Hematopoietic multipotent progenitor cell (in vitro differentiated cells): ENCODE data around the gene BAZ2B. TPM values are rescaled to one million over a fixed set of nuclear protein-coding genes. Genes with fewer than 3 reads are reported as not detected.

Experiments
- DNase-seq, 3 donors: peaks; one replicate each; pipeline ENCODE4 v3.0.0-alpha.2; 2011 to 2015; ENCODE audit warnings: low read depth in 2 of 3, low spot score in 2 of 3
- total RNA-seq: library from RNA; depleted of rRNA; stranded (reverse); fragments of >200 nt; gene quantifications from one replicate; pipeline ENCODE4 v1.2.3, GENCODE V29; 2012

Gene BAZ2B
- total RNA-seq, 1 donor = 72.7 TPM

GRCh38 chr2:159617646-159618045, 1.3 kb upstream of the BAZ2B start:
- no peak for DNase-seq

DNA sequence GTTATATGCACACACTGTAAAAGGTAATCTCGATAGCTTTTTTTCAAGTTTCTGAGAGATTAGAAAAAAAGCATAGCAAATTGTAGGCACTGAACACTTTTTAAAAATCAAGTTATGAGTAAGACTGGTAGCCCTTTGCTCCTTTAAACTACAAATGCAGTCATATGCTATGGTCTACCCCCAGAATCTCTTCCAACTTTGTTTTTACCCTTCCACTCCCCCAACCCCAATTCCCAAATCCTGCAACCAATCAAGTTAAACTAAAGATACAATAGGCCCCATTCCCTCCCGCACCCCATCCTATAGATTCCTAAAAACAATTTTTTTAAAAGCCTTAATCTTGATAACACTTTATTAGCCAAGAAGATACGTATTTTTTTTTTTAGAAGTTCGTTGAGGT, 752 bp upstream of the BAZ2B start:
- DNase-seq = no peak

DNA sequence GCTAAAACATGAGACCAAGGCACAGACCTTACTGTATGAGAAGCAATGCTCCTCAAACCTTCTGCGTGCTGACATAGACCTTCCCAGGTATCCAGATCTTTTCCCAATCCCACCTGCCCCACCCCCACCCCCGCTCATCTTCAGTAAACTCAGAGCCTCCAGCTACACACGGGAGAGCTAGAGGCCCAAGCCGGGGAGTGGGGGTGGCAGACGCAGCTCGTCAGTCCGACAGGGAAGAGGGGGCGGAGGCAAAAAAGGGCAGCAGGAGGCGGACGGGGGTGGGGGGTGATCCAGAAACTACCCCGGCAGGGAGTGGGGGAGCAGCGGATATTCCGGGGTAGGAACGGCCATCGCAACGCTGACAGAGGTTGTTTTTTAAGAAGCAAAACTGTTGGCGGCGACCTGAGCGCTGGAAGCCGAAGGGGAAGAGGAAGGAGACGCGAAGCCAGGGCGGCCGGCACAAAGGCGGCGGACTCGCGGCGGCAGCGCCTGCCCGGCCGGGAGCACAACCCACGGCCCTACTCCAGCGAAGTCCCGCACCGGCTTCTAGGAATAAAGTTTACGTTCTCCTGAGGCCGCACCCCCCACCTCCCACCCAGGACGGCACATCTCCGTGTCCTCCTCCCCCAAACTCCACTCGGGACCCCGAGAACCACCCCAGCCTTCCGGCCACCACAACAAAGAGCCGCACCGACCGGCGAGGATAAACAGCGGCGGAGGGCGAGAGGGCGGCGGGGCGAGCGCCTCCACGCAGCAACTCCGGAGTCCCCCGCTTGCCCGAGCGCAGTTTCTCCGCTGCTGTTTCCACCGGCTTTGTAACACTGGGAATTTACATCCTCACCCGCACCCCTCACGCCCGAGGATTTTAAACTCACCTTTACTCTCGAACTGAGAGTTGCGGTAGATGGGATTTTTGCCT, 722 bp downstream of the BAZ2B start:
- peak in 2 of 3 donors; percentile 87 to 92 for DNase-seq

GRCh38 chr2:159614534-159615366, 1.6 kb downstream of the BAZ2B start:
- peak in 2 of 3 donors; percentile 81 to 82 for DNase-seq

- DNase-seq = peak in 1 of 3 donors; percentile 29
Measured at GRCh38 chr2:159613651-159614285, 2.6 kb downstream of the BAZ2B start.

DNA sequence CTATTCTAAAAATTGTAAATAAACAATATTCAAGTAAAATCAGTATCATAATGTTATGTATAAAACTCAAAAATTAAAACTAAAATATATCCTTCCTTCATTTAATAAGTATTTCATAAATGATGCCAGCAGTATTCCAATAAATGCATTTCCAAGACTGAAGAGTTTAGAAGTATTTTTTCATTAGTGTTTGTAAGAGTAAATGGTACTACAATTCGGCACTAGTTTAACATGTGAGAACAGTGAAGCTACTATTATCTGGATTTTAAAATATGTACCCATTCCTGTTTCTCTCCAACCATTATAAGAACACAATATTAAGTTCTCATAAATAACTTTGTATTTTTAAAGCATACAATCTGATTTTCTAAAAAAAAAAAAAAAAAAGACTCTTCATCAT, 3.3 kb downstream of the BAZ2B start:
- DNase-seq = no peak

DNA sequence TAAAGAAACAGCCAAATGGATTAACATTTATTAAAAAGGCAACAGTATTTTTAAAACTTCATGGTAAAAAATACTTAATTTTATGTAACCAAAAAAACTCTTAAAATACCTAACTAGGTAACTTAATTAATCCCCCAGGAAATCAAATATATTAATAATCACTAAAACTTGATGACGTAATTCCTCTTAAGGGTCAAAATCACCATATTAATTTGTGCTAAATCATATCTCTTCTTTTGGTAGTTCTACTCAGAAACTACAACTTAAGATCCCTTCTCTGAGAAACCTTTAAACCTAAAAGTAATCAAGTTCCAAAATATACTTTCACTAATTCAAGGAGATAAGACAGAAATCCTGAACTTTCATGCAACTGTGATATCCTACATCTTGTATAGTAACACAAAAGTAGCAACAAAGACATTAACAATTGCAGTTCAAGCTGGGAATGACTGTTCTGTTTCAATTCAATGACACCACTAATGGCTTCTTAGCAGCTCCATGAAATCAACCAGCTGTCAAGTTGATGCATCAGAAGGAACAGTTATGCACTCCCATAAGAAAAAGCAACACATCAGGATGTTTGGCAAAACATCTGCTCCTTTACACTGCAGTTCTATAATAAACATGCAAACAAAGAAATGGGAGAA, 4.0 kb downstream of the BAZ2B start:
- DNase-seq = no peak

DNA sequence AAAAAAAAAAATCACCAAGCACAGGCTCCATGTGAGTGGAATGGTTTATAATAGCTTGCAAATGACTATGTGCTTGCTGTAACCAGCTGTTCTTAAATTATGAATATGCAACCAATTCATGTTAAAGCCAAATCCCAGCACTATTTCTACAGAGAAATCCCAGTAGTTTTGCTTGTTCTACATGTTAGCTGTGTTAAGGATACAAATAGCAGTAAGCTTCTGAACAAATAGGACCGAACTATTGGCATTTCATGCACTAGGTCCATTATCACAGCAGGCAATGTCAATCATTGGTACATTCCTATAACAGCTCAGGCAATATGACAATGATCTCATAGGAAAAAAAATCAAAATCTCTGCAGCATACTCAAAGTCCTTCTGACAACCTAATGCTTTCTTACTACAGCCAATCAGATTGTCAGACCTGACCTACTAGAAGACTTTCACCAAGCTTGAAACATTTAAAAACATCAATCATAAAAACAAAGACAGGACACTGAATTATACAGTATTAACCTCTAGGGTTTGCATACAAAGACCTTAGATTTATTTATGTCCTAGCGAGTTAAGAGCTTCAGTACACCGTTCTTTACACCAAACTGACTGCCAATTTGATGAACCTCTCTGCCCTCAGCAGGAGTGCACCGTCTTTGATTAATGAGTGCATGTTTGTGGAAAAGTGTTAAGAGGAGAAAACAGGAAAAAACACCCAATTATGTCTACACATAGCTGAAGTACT, 6.4 kb downstream of the BAZ2B start:
- no peak for DNase-seq

DNA sequence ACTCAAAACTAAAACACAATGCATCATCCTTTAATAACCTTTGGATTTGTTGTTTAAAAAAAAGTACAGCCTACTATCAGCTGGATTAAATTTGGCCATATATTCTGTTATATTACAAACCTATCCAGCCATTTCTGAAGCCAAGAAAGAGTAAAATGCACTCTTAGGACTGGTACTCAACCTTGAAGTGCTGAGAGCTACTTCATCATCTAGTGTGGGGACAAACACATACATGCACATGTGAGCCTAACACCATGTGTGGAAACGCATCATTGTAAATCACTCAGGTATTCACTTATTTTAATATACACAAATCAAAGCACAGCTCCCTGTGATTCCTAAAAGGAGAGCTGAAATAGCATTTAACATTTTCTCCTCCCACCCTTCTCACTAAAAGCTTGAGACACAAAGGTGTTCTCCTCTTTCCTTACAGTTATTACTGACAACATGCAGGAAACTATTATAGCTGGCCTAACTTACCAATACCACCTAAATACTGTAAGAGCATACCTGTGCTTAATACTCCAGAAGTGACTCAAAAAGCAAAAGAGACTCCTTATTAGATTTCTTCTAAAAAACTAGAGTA, 7.5 kb downstream of the BAZ2B start:
- DNase-seq = no peak

GRCh38 chr2:159608108-159608507, 8.2 kb downstream of the BAZ2B start:
- no peak for DNase-seq

- no peak for DNase-seq
Measured at GRCh38 chr2:159606287-159606686, 10.1 kb downstream of the BAZ2B start.

DNA sequence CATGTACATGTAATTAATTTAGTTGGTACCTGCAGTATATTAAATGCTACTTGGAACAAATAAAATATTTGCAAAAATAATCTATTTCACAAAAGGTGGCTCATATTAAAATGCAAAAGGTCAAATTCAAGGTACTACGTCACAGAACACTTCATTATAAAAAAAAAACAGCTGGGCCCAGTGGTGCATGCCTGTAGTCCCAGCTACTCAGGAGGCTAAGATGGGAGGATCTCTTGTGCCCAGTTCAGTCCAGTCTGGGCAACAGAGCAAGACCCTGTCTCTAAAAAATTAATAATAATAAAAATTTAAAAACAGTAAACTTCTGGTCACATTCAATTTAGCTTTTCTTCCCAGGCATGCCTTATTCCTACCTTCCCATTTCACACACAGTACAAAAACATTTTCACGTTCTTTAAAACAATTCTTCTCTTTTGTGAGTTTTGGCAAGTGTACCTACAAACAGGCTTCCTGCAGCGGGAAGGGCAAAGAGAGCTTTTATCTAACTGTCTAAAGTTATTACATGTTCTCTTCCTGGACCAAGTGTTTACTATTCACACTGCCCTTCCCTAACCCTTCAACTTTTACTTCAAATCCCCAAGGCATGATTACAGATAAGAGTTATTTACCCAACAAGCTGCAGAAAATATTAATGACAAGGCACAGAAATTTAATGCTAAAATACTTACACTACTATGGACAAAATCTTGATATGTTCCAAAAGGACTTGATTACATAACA, 10.7 kb downstream of the BAZ2B start:
- DNase-seq = no peak

DNA sequence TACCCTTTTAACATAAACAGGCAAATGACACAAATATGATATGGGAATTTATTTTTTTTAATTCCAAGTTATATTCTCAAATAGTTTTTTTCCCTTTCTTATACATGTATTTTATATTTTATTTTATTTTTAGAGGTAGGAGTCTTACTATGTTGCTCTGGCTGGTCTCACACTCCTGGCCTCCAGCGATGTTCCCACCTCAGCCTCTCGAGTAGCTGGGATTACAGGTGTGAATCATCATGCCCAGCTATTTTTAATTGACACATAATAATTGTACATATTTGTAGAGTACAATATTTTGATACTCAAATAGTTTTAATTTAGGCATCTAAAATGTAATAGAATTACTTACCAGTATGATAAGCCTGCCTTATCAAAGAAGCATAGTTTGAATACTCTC, 12.2 kb downstream of the BAZ2B start:
- DNase-seq = no peak

DNA sequence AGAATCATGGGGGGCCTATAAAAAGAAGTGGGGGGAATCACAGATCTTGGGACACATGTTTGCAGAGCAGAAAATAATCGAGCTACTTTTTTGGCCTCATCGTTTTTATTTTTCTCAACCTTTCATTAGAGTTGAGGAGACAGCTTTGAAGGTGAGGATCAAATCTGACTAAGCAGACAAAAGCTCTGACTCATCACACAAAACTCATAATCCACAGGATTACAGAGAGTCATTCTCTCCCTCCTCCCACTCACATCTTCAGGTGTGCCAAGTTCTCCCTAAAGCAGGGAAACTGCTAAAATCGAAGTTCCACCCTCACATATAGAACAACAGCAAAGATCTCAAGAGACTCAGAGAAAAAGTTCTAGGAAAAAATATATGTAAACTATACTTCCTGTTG, 15.6 kb downstream of the BAZ2B start:
- DNase-seq = no peak

DNA sequence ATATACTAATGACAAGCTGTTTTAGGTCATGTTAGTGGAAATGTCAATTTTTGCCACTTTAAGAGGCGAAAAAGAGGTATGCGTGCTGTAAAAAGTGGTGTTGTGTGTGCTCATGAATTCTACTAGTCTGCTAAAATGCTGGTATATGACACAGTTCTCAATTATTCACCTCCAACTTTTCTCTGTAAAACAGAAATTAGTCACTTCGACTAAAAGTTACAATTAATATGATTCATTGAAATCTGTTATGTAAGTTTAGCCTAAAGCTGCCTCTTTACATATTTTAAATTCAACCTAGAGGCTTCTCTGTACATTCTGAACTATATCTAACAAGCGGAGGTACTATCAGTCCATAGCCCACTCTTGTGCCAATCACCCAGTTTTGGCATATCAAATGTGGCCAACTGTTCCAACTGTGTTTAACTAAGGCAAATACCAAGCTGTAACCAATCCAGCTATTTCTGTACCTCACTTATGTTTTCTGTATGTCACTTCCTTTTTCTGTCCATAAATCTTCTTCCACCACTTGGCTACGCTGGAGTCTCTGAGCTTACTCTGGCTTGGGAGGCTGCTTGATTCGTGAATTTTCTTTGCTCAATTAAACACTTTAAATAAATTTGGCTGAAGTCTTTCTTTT, 20.8 kb downstream of the BAZ2B start:
- peak in 2 of 3 donors; percentile 53 to 79 for DNase-seq

DNA sequence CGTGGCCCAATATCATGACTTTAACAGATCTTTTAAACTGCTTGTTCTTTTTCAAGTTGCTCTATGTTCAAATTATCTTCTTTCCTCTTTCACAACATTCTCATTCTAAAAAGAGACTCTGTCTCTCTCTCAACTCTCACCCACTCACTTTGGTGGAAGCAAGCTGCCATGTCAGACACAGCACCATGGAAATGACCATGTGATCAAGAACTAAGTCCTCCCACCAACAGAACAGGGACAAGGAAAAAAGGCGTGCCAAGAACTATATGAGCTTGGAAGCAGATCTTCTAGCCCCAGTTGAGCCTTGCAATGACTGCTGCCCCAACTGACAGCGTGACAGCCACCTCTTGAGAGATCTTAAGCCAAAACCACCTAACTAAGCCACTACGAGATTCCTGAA, 23.9 kb downstream of the BAZ2B start:
- no peak for DNase-seq

DNA sequence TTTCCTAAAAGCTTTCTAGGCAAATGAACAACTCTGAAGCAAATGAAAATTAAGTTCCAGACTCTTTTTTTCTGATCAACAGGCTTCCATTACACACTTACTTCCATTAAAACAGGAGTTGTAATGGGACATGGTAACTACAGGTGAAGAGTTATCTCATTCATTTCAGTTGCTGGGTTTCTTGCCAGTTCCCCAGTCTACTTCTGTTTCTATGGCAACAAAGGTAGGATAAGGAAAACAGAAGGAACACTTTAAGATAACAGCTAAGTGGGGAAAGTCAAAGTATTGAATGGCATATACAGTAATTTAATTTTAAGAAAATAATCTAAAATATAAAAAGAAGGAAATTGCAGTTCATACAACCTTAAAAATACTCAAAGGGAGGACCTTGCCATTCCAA, 25.1 kb downstream of the BAZ2B start:
- no peak for DNase-seq

DNA sequence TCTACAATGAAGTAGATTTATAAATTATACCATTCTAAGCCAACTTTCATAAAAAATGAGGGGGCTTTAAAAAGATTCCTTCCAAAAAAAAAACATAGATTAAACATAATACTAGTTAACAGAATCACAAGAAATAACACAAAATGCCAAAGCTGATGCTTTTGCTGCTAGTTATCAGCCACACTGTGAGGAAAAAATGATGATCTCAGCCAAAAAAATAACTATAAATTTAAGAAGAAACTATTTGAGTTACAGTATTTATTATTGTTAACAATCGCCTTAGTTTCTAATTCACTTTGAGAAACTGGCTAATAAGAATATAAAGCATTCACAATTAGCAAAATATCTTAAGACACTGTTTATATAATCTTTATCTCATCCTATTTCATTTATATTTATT, 27.1 kb downstream of the BAZ2B start:
- DNase-seq = no peak

DNA sequence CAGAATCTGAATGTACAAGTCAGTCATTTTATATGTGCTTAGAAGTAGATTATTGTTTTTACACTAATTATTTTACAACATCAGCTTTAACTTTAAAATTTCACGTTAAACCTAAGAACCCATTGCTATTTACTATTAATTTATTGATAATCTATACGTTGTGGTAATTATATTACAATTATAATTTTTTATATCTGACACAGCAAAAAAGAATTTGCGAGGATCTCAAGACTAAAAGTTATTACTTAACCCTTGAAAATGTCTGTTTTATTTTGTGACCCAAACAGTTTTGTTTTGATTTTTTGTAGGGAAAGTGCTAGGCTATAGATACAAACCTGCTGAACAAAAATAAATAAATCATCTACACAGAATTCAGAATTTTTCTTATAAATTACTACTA, 30.3 kb downstream of the BAZ2B start:
- no peak for DNase-seq
